ENCODE data around the gene TYRP1.

The TYRP1 gene

GRCh38 chr9:12693141-12693540 is at the start of gene TYRP1:
TSS of gene TYRP1 (plus strand) at chr9:12693385. CDS start at chr9:12693997, 612 bp downstream.
- H3K36me3 ChIP-seq (ENCODE audit: control insufficient read depth, insufficient read depth, low read length): no peaks in the 10 kb centered on the region
- TF ChIP-seq CTCF (IDR thresholded peaks at IDR 0.05; ENCODE audit: insufficient read depth, low read length, poor library complexity, severe bottlenecking): no peak
- no peak within 1 kb of the TSS for H3K4me3 ChIP-seq (replicated peaks; ENCODE audit: low read depth, low read length)
- DNase-seq (ENCODE audit: extremely low read depth, insufficient read length): no peak
- no peaks in the 10 kb centered on the region for H3K27me3 ChIP-seq (replicated peaks; ENCODE audit: control insufficient read depth, insufficient read depth, low read length)

GRCh38 chr9:12643686-12644085 is 49.5 kb upstream of the TYRP1 start:
- Histone ChIP-seq H3K36me3 (ENCODE audit: control insufficient read depth, insufficient read depth, low read length) (no peaks in the 10 kb centered on the region), H3K4me3 (replicated peaks; ENCODE audit: low read depth, low read length) (no peak overlapping the region), H3K27me3 (replicated peaks; ENCODE audit: control insufficient read depth, insufficient read depth, low read length) (no peaks in the 10 kb centered on the region)
- no peak for TF ChIP-seq CTCF (IDR thresholded peaks at IDR 0.05; ENCODE audit: insufficient read depth, low read length, poor library complexity, severe bottlenecking)
- no peak for DNase-seq (ENCODE audit: extremely low read depth, insufficient read length)

- H3K4me3 ChIP-seq (replicated peaks; ENCODE audit: low read depth, low read length): no peak overlapping the region
- no peak for DNase-seq (ENCODE audit: extremely low read depth, insufficient read length)
- H3K36me3 ChIP-seq (ENCODE audit: control insufficient read depth, insufficient read depth, low read length): no peaks in the 10 kb centered on the region
- H3K27me3 ChIP-seq (replicated peaks; ENCODE audit: control insufficient read depth, insufficient read depth, low read length): no peaks in the 10 kb centered on the region
- no peak for TF ChIP-seq CTCF (IDR thresholded peaks at IDR 0.05; ENCODE audit: insufficient read depth, low read length, poor library complexity, severe bottlenecking)
Observed at GRCh38 chr9:12648925-12649324, 44.3 kb upstream of the TYRP1 start.

GRCh38 chr9:12651125-12651524 is 42.1 kb upstream of the TYRP1 start:
- Histone ChIP-seq H3K4me3 (replicated peaks; ENCODE audit: low read depth, low read length) (no peak overlapping the region), H3K27me3 (replicated peaks; ENCODE audit: control insufficient read depth, insufficient read depth, low read length) (no peaks in the 10 kb centered on the region), H3K36me3 (ENCODE audit: control insufficient read depth, insufficient read depth, low read length) (no peaks in the 10 kb centered on the region)
- no peak for TF ChIP-seq CTCF (IDR thresholded peaks at IDR 0.05; ENCODE audit: insufficient read depth, low read length, poor library complexity, severe bottlenecking)
- DNase-seq (ENCODE audit: extremely low read depth, insufficient read length): no peak

- no peak for DNase-seq (ENCODE audit: extremely low read depth, insufficient read length)
- no peak for TF ChIP-seq CTCF (IDR thresholded peaks at IDR 0.05; ENCODE audit: insufficient read depth, low read length, poor library complexity, severe bottlenecking)
- H3K27me3 ChIP-seq (replicated peaks; ENCODE audit: control insufficient read depth, insufficient read depth, low read length): no peaks in the 10 kb centered on the region
Observed at GRCh38 chr9:12652973-12653372, 40.2 kb upstream of the TYRP1 start.

GRCh38 chr9:12656803-12657202 is 36.4 kb upstream of the TYRP1 start:
- no peak for DNase-seq (ENCODE audit: extremely low read depth, insufficient read length)
- no peaks in the 10 kb centered on the region for H3K36me3 ChIP-seq (ENCODE audit: control insufficient read depth, insufficient read depth, low read length)
- no peak for TF ChIP-seq CTCF (IDR thresholded peaks at IDR 0.05; ENCODE audit: insufficient read depth, low read length, poor library complexity, severe bottlenecking)
- no peaks in the 10 kb centered on the region for H3K27me3 ChIP-seq (replicated peaks; ENCODE audit: control insufficient read depth, insufficient read depth, low read length)
- H3K4me3 ChIP-seq (replicated peaks; ENCODE audit: low read depth, low read length): no peak overlapping the region

More at GRCh38 chr9:12652973-12653372, 40.2 kb upstream of the TYRP1 start:
- Histone ChIP-seq H3K4me3 (replicated peaks; ENCODE audit: low read depth, low read length) (no peak overlapping the region), H3K36me3 (ENCODE audit: control insufficient read depth, insufficient read depth, low read length) (no peaks in the 10 kb centered on the region)
